ENCODE measurements around the gene CDON. TPM values are rescaled to one million over a fixed set of nuclear protein-coding genes. Genes with fewer than 3 reads are reported as not detected.

The CDON gene
- total RNA-seq, 2 donors from 2014 or later: 2.3 to 10.5 TPM

GRCh38 chr11:125971618-125972017, 91.0 kb downstream of the CDON start:
- no peaks in the 10 kb centered on the region for H3K27me3 ChIP-seq
- H3K27ac ChIP-seq: no peak overlapping the region
- H3K9ac ChIP-seq (ENCODE audit: low read depth in 2 of 2, low read length in 2 of 2): no peak overlapping the region
- no peaks in the 10 kb centered on the region for H3K4me1 ChIP-seq
- no peak for DNase-seq
- no peaks in the 10 kb centered on the region for H3K36me3 ChIP-seq
- intact Hi-C loops (cut with DNase I): no loop called here
- TF ChIP-seq CTCF (IDR thresholded peaks at IDR 0.05): no peak
- no peak overlapping the region for H3K4me3 ChIP-seq
- H3K9me3 ChIP-seq: no peaks in the 10 kb centered on the region

- intact Hi-C loops (cut with DNase I): no loop called here
- Histone ChIP-seq H3K27ac (no peak overlapping the region), H3K27me3 (no peaks in the 10 kb centered on the region), H3K4me3 (no peak overlapping the region), H3K9me3 (no peaks in the 10 kb centered on the region), H3K9ac (ENCODE audit: low read depth in 2 of 2, low read length in 2 of 2) (no peak overlapping the region), H3K4me1 (no peaks in the 10 kb centered on the region), H3K36me3 (no peaks in the 10 kb centered on the region)
- TF ChIP-seq CTCF (IDR thresholded peaks at IDR 0.05): no peak
- DNase-seq: no peak
Observed at GRCh38 chr11:125968354-125968753, 94.3 kb downstream of the CDON start.

GRCh38 chr11:125967515-125967914, 95.2 kb downstream of the CDON start:
- Histone ChIP-seq H3K27me3 (no peaks in the 10 kb centered on the region), H3K9me3 (no peaks in the 10 kb centered on the region), H3K9ac (ENCODE audit: low read depth in 2 of 2, low read length in 2 of 2) (no peak overlapping the region), H3K4me3 (no peak overlapping the region), H3K4me1 (no peaks in the 10 kb centered on the region), H3K27ac (no peak overlapping the region), H3K36me3 (no peaks in the 10 kb centered on the region)
- intact Hi-C loops (cut with DNase I): no loop called here
- no peak for TF ChIP-seq CTCF (IDR thresholded peaks at IDR 0.05)
- DNase-seq: no peak

GRCh38 chr11:125960771-125961170, 101.9 kb downstream of the CDON start:
- DNase-seq: no peak
- no peaks in the 10 kb centered on the region for H3K9me3 ChIP-seq
- intact Hi-C loops (cut with DNase I): no loop called here
- H3K27me3 ChIP-seq: no peaks in the 10 kb centered on the region
- no peaks in the 10 kb centered on the region for H3K36me3 ChIP-seq
- H3K9ac ChIP-seq (ENCODE audit: low read depth in 2 of 2, low read length in 2 of 2): no peak overlapping the region
- TF ChIP-seq CTCF (IDR thresholded peaks at IDR 0.05): no peak
- no peak overlapping the region for H3K27ac ChIP-seq
- H3K4me1 ChIP-seq: no peaks in the 10 kb centered on the region
- no peak overlapping the region for H3K4me3 ChIP-seq

GRCh38 chr11:125959931-125960330, 102.7 kb downstream of the CDON start:
- no peaks in the 10 kb centered on the region for H3K27me3 ChIP-seq
- no peaks in the 10 kb centered on the region for H3K36me3 ChIP-seq
- H3K9me3 ChIP-seq: no peaks in the 10 kb centered on the region
- DNase-seq: no peak
- intact Hi-C loops (cut with DNase I): no loop called here
- no peak overlapping the region for H3K9ac ChIP-seq (ENCODE audit: low read depth in 2 of 2, low read length in 2 of 2)
- no peaks in the 10 kb centered on the region for H3K4me1 ChIP-seq
- no peak overlapping the region for H3K4me3 ChIP-seq
- no peak for TF ChIP-seq CTCF (IDR thresholded peaks at IDR 0.05)
- no peak overlapping the region for H3K27ac ChIP-seq

- Histone ChIP-seq H3K27me3 (no peaks in the 10 kb centered on the region), H3K27ac (no peak overlapping the region), H3K4me1 (no peaks in the 10 kb centered on the region), H3K9ac (ENCODE audit: low read depth in 2 of 2, low read length in 2 of 2) (no peak overlapping the region), H3K36me3 (no peaks in the 10 kb centered on the region), H3K4me3 (no peak overlapping the region), H3K9me3 (no peaks in the 10 kb centered on the region)
- DNase-seq: no peak
- no peak for TF ChIP-seq CTCF (IDR thresholded peaks at IDR 0.05)
- intact Hi-C loops (cut with DNase I): no loop called here
Observed at GRCh38 chr11:125959511-125959910, 103.2 kb downstream of the CDON start.
